Fibroblast of skin of right biceps (primary cell): ENCODE measurements around the gene GINS2.

ENCODE experiments used
- DNase-seq: peaks from one replicate; pipeline ENCODE4 v3.0.0-alpha.2; 2013

GINS2 gene

DNA sequence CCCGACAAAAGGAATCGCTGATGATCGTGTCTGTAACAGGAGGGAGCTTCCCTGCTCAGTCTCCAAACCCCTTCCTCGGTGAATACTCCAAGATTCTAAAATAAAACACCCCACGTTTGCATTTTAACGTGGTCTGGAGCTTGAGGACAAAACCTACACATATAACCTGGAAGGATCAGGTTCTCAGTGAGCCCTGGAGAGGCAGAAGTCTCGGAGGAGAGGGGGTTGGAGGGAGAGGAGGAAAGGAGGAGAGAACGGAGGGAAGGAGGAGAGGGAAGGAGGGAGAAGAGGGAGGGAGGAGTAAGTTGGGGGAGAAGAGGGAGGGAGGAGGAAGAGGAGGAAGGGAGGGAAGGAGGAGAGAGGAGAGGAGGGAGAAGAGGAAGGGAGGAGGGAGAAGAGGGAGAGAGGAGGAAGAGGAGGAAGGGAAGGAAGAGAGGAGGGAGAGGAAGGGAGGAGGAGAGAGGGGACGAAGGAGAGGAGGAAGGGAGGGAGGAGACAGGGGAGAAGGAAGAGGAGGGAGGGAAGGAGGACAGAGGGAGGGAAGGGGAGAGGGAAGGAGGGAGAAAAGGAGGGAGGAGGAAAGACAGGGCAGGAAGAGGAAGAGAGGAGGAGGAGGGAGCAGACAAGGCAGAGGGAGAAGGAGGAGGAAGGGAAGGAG, 27.4 kb upstream of the GINS2 start:
- peak; percentile 14 for DNase-seq

DNA sequence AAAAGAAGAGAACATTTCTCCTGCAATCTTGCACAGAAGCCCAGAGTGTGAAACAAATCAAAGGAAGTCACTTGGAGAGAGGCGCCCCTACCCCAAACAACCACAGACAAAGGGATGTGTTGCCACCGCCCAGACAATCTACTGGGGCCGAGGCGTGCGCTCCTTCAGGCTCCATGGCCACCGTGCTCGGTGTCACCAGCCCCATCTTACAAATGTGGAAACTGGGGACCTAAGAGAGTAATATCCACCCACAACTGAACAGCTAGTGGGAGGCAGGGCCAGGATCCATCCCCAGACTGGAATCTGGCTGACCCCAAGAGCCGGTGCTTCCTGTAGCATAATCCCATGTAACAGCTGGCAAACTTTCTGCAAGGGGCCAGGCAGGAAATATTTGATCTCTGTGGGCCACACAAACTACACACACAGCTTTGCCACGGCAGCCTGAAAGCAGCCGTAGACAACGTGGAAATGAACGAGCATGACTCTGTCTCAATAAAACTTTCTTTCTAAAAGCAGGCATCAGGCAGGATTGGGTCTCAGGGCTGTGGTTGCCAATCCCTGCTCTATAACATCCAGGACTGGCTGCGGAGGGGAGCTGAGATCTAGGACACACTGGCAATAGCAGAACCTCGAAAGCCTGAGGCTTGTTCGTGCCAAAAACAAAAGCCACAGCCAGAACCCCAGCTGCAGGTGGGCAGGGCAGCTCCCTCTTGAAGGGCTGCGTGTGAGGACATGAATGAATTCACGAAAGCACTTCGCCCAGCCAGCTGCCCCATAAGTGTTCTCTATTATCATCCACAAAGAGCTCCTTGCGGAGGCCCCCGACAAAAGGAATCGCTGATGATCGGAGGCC, 26.6 kb upstream of the GINS2 start:
- peak; percentile 16 for DNase-seq

DNA sequence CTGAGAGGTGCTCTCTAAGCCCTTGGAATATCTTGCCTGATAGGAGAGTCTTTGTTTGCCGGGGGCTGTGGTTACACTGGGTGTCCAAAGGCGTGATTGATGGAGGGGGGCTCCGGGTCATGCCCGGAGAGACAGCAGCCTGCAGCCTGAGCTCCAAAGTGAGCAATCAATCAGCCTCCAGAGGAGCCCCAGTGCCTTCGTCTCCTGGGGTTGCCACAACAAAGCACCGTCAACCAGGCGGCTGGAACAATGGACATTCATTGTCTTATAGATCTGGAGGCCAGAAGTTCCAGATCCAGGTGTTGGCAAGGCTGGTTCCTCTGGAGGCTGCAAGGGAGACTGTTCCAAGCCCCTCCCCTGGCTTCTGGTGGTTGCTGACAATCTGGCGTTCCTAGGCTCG, 24.0 kb upstream of the GINS2 start:
- DNase-seq = no peak

DNA sequence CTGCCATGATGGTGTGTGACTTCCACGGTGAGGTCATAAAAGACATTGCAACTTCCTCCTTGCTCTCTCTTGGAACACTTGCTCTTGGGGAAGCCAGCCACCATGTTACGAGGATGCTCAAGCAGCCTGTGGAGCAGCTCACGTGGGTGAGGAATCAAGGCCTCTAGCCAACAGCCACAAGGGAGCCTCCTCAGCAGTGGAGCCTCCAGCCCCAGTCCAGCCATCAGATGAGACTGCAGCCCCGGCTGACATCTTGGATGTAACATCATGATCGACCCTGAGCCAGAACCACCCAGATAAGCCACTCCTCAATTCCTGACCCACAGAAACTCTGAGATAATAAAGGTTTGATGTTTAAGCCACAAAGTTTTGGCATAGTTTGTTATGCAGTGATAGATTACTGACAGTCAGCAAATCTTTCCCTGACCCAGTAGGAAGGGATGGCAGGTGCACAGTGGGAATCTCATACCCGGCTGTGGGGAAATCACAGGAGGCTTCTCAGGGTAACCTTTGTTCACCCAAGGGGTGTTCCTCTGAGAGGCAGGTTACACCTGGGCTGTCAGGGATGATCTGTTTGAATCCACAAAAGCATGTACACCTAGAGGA, 23.3 kb upstream of the GINS2 start:
- DNase-seq = no peak

DNA sequence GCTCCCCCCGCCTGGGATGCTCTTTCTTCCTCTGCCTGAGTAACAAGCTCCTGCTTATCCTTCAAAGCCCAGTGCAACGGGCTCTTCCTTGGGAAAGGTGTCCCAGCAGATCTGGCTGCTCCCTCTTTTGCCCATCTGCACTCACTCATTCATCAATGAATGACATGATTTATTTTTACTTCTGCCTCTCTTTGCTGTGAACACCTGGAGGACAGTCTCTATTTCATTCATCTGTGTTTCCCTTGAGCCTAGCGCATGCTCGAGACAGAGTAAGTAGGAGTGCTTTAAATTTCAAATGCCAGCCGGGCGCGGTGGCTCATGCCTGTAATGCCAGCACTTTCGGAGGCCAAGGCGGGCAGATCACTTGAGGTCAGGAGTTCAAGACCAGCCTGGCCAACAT, 22.0 kb upstream of the GINS2 start:
- DNase-seq = no peak

DNA sequence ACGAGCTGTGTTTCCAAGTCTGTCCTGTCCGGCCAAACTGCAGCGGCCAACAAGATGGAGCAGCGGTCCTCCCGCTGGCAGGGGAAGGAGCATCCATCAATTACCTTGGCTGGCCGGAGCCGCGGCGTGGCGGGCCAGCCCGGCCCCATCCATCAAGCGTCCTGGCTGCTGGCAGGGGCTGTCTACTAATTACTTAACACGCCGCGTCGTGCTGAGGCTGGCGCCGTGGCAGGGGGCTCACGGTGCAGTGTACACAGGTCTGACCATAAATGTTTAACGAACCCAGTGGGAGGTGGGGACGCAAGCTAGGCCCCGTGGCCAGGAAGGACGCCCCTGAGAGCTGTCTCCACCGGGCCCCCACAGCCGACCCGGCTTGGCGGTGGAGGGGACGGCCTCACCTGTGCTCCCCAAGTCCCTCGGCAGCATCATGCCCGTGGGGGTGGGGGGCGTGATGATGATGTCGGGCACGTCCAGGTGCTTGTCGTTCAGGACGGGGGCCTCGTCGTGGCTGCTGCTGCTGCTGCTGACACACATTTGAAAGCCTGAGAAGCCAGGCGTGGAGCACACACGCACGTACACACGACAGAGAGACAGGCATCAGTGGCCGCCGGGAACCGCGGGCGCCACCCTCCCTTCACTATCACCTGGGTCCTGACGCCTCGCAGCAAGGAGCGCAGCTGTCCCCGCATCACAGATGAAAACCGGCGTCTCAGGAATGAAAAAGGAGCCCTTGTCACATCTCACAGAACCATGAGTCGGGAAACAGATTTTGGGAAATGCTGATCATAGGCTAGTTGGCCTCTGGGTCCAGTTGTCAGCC, 21.2 kb upstream of the GINS2 start:
- DNase-seq = no peak

DNA sequence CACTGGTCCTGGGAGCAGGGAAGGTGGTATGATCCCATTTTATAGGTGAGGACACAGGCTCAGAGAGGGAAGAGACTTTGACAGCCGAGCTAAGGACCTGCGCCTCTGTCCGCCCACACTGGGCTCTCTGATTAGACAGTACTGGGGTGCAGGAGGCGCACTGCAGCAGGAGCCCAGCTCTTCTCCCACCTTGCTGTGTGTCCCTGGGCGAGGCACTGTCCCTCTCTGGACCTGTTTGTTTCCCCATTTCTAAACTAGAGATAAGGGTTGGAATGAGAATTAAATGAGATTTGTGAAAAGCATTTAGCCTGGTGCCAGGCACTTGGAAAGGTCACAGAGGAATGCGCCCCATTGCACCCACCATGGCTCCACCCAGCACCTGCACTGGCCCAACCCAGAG, 19.6 kb upstream of the GINS2 start:
- DNase-seq = no peak

DNA sequence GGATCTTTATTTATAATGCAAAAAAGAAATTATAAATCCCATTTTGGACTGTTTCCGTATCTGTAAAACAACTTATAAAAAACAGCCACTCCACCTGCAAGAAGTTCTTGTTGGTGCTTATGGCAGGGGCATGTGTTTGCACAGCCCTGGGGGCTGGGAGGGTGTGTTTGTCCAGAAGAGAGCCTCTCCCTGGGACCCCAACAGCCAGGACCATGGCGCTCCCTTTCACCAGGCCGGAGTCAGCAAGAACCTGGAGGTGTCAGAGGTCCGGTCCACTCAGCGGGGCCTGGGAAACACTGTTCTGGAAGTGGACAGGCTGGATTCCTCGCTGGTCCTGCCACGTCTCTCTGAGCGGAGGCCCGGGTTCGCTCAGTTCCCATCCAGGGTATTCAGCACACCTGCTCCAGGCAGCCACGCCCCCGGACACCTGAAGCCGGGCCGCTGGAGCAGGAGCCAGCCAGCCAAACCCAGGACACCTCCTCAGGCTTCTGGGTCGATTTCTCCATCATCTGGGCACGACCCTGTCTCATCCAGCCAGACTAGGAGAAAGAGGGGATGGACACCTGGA, 18.9 kb upstream of the GINS2 start:
- no peak for DNase-seq

DNA sequence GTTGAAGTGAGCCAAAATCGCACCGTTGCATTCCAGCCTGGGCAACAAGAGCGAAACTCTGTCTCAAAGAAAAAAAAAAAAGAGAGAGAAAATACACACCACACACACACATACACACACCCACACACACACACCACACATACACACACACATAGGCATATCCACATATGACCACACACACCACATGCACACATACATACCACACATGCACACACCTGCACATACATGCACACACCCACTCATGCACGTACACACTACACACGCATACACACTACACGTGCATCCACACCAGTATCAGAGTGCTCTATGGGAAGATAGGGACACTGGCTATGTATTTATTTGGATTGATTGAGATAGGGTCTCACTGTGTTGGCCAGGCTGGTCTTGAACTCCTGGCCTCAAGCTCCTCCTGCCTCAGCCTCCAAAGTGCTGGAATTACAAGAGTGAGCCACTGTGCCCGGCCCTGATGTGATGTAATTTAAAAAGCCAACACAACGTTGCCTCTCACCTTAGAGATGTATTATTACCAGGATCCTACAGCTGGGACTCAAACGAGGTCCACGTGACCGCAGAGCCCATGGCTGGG, 17.8 kb upstream of the GINS2 start:
- no peak for DNase-seq

DNA sequence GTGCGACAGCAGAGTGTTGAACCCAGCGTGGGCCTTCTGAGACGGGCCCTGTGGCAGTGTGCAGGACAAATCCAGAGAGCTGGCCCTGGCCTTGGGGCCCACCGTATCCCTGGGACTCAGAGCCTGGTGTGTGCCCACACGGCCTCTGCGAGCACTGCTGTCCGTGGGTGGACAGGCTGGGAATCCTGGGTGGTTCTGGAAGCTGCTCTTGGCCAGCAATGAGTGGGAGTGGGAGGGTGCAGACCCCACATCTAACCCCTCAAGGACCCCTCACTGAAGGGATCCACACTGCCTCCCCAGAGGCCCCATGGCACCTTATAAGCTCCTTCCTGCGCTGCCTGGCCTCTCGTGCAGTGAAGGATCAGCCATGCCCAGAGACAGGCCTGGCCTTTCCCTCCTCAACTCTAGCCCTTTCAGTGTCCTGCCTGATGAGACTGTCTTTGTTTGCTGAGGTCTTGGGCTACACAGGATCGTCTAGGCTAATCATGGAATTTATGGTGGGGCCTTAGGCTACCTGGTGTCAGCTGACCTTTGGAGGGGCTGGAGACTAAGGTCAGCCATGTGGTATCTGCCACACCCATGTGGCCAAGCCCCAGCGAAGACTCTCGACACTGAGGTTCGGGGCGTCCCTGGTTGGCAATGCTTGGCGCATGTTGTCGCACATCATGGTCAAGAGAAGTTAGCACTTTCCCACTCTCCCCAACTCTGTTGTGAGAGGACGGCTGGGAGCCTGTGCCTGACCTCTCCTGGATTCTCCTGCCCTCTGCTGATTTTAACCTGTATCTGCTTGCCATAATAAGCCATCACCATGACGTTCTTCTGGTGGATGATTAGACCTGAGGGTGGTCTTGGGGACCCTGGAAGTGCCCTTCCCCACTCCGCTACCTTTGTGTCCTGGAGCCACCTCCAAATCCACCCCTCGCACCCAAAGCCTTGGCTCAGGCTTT, 16.4 kb upstream of the GINS2 start:
- DNase-seq = no peak

DNA sequence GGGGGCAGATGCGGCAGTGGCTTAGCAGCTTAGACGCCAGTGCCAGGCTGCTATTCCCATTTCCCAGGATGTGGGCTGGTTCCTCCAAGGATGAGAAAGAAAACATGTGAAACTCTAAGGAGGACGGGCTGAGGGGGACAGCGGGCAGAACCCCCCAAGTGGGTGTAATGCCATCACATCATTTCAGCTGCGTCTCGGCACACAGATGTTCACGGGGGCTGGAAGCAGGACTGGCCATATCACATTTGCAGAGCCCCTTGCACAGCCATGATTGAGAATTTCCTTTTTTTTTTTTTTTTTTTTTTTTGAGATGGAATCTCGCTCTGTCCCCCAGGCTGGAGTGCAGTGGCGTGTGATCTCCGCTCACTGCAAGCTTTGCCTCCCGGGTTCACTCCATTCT, 15.3 kb upstream of the GINS2 start:
- no peak for DNase-seq

DNA sequence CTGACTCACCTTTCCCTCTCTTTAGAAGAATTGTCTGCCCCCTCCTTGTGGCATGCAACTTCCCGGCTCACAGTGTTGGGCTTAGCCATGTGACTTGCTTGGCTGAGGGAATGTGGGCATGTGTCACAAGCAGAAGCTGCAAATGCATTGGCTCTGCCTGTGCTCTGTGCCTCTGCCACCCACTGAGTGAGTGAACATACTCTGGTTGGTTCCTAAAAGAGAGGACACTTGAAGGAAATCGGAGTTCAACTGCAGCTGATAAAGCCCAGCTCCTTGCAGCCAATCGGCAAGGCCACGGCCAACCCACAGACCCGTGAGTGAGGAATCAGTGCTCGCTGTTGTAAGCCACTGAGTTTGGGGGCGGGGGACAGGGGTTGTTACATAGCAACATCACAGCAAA, 10.9 kb upstream of the GINS2 start:
- peak; percentile 34 for DNase-seq

DNA sequence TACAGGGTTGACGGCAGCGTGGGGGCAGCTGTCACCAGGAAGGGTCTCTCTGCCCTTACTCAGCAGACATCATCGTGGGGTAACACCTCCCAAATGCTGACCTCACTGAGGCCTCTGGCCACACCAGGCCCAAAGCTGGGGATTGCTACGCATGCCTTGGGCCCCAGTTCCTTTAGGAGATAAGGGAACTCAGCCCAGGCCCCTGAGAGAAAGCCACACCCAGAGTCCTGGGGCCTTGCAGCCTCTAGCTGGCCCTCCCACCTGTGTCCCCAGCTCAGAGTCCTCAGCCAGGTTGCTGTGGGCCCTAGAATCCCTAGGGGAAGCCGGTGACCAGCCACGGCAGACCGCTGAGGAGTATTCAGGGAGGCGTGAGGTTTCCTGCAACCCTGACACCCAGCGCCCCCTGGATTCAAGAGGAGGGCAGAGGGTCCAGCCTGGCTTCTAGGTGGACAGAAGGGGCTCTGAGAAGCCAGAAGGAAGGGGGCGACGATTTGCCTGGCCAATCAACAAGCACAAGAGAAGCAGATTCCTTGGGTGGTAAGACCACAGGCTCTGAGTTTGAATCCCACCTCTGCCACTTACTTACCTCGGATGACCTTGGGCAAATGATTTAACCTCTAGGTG, 10.3 kb upstream of the GINS2 start:
- no peak for DNase-seq

DNA sequence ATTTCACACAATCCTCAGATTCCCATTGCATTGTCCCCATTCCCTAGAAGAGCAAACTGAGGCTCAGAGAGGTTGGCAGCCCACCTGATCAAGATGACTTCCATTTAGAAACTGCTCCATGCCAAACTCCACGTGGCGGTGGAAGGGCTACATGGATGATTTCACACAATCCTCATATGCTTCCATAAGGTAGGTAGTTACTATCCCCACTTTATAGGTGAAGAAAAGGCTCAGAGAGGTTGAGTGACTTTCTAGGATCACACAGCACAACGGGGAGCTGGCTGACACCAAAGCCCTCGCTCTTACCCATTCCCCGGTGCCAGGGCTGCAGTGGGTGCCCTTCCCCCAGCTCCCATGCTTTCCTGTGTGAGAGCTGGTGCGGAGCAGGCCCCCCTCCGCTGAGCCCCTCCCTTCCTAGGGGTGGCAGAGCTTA, 9.7 kb upstream of the GINS2 start:
- no peak for DNase-seq

DNA sequence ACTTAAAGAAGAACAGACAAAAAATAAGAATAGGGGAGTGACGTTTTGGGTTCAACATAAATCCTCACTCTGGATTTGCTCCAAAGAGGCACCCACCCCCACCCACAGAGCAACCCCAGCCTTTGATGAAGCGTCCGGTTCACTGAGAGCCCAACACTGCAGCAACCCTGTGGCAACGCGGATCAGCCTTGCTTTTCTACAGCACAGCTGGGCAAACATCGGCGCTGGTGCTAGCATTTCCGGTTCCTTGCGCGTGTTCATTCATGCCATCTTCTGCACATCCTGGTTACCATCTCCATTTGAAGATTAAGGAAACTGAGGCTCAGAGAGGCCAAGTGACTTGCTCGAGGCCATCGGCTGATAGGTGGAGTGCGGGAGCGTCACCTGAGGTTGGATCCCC, 8.7 kb upstream of the GINS2 start:
- no peak for DNase-seq

DNA sequence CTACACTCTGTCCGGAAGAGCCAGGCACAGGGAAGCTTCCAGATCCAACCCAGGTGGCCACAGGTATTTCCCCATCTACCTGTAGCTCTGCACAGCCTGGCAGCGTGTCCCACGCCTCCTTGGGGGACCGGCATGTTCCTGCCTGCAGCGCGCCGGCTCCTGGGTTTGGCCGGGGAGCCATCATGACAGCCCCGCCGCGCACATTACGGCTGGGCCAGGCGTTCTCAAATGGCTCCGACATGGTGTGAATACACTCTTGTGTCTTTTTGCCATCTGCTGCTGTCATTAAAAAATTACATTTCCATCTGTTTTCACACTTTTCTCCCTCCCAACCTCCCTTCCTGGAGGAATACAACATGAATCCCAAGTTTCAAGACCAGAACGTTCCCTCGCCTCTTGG, 8.0 kb upstream of the GINS2 start:
- no peak for DNase-seq

DNA sequence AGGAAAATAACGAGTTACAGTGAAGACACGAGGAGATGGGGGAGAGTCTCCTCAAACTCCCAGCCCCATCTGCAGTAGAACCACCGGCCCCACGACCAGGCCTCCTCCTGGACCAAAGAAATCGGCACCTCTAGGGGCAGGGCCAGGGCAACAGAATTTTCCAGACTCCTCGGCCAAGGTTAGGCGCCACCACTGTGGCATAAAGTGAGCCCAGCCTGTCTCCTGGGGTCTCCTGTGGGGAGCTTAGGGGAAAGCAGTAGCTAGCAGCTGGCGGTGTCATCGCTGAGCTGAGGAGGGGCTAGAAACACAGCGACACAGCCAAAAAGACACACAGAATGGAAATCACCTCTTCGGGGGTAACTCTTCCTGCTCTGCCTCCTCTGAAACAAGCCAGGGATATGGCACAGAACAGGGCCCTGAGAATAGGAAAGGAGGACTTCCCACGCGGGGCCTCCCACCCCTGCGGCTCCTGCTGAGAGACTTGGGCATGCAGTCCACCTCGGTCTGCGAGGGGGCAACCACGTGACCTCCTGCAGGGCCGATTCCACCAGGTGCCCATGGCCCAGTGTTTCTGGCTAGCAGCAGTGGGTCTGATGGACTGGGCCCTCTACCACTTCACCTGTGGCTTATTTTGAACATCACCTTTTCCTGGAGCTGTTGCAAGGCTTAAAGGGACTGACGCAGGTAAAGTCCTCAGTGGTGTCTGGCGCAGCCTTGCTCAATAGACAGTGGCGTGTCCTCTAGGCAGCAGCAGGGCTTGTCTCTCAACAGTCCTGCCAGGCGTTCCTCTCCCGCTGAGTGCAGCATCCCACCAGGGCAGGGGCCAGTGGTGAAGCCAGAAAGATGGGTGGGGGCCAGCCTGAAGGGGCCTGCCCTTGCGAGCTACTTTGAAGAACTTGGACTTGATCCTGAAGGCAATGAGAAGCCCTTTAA, 6.7 kb upstream of the GINS2 start:
- no peak for DNase-seq

DNA sequence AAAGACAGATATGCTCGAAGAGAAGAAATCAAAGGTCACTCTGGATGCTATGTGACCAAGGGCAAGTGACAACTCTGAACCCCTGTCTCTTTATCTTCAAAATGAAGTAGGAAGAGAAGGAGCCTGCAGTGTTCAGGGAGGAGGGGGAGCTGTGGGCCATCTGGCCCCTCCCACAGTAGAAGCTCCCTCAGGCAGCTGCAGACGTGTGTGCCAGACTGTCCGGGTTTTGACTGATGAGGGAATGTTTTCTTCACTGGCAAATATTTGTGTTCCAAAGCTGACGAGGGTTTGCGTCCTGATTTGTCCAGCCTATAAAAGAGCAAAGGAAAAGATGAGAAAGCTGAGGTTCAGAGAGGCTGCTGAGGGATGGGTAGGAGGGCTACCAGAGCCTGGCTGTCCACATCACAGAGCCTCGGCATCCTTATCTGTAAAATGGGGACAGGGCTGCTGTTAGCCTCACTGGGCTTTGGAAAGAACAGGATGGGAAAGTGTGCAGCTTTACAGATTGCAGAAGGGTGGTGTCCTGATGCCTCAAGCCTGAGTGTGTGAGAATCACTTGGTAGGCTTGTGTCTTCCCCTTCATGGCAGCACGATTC, 1.8 kb upstream of the GINS2 start:
- DNase-seq = no peak

DNA sequence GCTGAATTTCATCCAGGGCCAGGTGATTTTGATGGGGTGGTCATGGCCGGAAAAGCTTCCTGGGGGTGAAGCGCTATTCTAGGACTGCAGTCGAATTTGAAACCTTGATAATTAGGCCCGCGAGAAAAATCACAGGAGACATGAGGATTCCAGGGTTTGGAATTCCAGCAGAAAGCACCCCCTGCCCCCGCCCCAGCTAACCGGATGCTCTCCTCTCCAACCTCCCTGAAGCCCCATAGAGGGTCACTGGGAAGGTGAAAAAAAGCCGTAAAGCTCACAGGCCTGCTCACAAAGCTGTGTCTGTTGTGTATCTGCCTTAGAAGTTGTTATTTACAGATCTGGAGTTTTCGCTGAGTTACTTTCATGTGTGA, 1.2 kb upstream of the GINS2 start:
- no peak for DNase-seq
